ENCODE data around the gene COLEC11. TPM values are rescaled to one million over a fixed set of nuclear protein-coding genes. Genes with fewer than 3 reads are reported as not detected.

Gene COLEC11
- total RNA-seq, 1 donor from 2014 or later = 2.3 TPM

DNA sequence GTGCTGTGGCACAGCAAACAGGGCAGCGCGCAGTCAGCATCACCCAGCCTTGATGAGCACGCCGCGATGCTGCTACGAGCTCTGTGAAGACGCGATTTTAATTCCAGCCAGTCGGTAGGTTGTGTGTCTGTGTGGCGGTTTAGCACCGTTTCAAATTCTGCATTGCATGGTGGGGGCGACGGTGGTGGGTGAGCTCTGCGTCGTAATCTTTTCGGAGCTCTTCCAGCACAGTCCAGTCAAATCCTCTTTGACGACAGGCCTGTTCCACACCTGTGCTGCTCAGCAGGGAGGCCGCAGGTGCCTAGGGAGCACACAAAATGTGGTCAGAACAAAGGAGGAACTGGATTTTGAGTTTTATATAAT lies 71.7 kb downstream of the COLEC11 start:
- Mint-ChIP-seq H3K36me3 (ENCODE audit: low read depth, unreplicated experiment) (no peaks in the 10 kb centered on the region), H3K27ac (ENCODE audit: unreplicated experiment) (no peak overlapping the region), H3K27me3 (ENCODE audit: unreplicated experiment) (peaks cover 1% of the 10 kb centered on the region), H3K9me3 (ENCODE audit: unreplicated experiment) (no peaks in the 10 kb centered on the region), H3K4me1 (ENCODE audit: unreplicated experiment) (no peaks in the 10 kb centered on the region), H3K4me3 (ENCODE audit: unreplicated experiment) (no peak overlapping the region)
- DNase-seq (ENCODE audit: low spot score) = no peak
- TF ChIP-seq, protein P1, sequence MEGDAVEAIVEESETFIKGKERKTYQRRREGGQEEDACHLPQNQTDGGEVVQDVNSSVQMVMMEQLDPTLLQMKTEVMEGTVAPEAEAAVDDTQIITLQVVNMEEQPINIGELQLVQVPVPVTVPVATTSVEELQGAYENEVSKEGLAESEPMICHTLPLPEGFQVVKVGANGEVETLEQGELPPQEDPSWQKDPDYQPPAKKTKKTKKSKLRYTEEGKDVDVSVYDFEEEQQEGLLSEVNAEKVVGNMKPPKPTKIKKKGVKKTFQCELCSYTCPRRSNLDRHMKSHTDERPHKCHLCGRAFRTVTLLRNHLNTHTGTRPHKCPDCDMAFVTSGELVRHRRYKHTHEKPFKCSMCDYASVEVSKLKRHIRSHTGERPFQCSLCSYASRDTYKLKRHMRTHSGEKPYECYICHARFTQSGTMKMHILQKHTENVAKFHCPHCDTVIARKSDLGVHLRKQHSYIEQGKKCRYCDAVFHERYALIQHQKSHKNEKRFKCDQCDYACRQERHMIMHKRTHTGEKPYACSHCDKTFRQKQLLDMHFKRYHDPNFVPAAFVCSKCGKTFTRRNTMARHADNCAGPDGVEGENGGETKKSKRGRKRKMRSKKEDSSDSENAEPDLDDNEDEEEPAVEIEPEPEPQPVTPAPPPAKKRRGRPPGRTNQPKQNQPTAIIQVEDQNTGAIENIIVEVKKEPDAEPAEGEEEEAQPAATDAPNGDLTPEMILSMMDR (IDR thresholded peaks at IDR 0.05; ENCODE audit: unreplicated experiment) = no peak

DNA sequence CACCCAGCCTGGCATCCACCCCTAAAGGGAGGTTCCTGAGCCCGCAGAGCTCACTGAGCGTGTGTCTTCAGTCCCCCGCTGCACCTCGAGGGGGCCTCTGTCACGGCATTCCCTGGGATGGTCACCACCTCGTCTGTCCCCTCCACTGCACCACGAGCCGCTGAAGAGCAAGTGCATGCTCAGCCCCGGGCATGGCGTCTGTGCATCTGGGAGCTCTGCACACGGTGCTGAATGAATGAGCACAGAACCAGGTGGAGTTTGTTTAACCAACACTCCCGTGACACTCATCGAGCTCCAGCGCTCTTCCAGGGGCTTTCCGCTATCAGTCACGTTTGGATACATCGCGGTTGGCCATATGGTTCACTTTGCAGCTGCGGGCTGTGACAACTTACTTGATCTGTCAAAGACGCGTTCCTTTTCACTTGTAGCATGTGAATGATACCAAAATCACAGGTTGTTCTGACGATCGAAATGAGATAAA lies 72.3 kb downstream of the COLEC11 start:
- H3K27me3 Mint-ChIP-seq (ENCODE audit: unreplicated experiment) = peaks cover 1% of the 10 kb centered on the region
- no peaks in the 10 kb centered on the region for H3K36me3 Mint-ChIP-seq (ENCODE audit: low read depth, unreplicated experiment)
- H3K4me1 Mint-ChIP-seq (ENCODE audit: unreplicated experiment) = no peaks in the 10 kb centered on the region
- no peak for DNase-seq (ENCODE audit: low spot score)
- TF ChIP-seq, protein P1 (IDR thresholded peaks at IDR 0.05; ENCODE audit: unreplicated experiment) = no peak
- H3K9me3 Mint-ChIP-seq (ENCODE audit: unreplicated experiment) = no peaks in the 10 kb centered on the region
- H3K27ac Mint-ChIP-seq (ENCODE audit: unreplicated experiment) = no peak overlapping the region
- no peak overlapping the region for H3K4me3 Mint-ChIP-seq (ENCODE audit: unreplicated experiment)

DNA sequence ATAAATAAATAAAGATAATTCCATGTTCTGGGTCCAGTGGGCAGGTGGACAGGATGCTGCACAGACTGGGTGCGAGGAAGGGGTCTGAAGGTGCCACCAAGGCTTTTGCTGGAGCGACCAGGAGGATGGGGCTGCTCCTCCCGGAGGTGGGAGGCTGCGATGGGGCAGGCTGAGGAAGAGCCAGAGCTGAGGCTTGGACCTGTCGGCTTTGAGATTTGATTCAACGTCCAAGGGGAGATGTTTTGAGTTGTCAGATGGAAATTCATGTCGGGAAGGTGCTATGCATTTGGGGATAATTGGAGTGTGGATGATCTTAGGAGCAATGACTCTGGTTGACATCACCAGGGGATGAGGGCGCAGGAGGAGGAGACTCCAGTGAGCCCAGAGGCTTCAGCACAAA lies 74.7 kb downstream of the COLEC11 start:
- TF ChIP-seq, protein P1 (IDR thresholded peaks at IDR 0.05; ENCODE audit: unreplicated experiment) = no peak
- H3K27me3 Mint-ChIP-seq (ENCODE audit: unreplicated experiment) = peaks cover 1% of the 10 kb centered on the region

DNA sequence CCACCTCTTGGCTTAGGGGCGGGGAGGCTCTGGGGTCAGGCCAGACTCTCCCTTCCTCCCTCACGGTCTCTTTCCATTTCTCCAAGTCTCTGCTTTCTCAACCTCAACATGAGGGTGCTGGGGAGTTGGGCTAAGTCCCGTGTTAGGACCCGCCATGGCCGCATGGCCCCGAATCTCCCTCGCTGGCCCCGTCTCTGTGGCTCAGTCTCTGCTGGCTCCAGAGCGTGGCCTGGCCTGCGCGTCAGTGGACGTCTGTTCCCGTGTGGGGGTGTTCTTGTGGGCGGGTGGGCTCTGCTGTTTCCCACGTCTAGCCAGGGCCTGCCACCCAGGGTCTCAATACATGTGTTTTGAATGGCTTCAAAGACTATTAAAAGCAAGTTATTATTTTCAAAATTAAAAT lies 75.5 kb downstream of the COLEC11 start:
- Mint-ChIP-seq H3K27me3 (ENCODE audit: unreplicated experiment) (peaks cover 1% of the 10 kb centered on the region), H3K9me3 (ENCODE audit: unreplicated experiment) (no peaks in the 10 kb centered on the region), H3K27ac (ENCODE audit: unreplicated experiment) (no peak overlapping the region), H3K4me3 (ENCODE audit: unreplicated experiment) (no peak overlapping the region), H3K36me3 (ENCODE audit: low read depth, unreplicated experiment) (no peaks in the 10 kb centered on the region), H3K4me1 (ENCODE audit: unreplicated experiment) (no peaks in the 10 kb centered on the region)
- no peak for DNase-seq (ENCODE audit: low spot score)
- TF ChIP-seq, protein P1 (IDR thresholded peaks at IDR 0.05; ENCODE audit: unreplicated experiment) = no peak

More for the DNA sequence above, 74.7 kb downstream of the COLEC11 start:
- Mint-ChIP-seq H3K9me3 (ENCODE audit: unreplicated experiment) (no peaks in the 10 kb centered on the region), H3K27ac (ENCODE audit: unreplicated experiment) (no peak overlapping the region), H3K36me3 (ENCODE audit: low read depth, unreplicated experiment) (no peaks in the 10 kb centered on the region), H3K4me1 (ENCODE audit: unreplicated experiment) (no peaks in the 10 kb centered on the region), H3K4me3 (ENCODE audit: unreplicated experiment) (no peak overlapping the region)
- no peak for DNase-seq (ENCODE audit: low spot score)

DNA sequence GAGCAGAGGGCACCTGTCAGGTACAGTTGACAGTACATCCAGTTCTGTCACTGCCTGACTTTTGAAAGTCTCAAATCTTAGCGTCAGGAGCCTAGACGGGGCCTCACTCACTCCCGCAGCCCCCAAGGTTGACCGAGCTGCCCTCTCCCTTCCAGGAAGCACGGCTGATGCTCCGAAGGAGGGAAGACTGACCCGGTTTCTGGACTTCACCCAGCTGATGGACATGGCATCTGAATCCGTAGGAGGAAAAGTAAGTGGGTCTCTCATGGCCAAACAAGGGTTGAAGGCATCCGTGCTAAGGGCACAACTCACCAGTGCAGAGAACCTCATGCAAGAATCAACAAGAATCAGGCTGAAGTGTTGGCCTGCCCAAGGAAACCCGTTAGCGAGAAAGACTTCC lies 76.0 kb downstream of the COLEC11 start:
- no peaks in the 10 kb centered on the region for H3K9me3 Mint-ChIP-seq (ENCODE audit: unreplicated experiment)
- TF ChIP-seq, protein P1 (IDR thresholded peaks at IDR 0.05; ENCODE audit: unreplicated experiment) = no peak
- no peak overlapping the region for H3K4me3 Mint-ChIP-seq (ENCODE audit: unreplicated experiment)
- no peaks in the 10 kb centered on the region for H3K36me3 Mint-ChIP-seq (ENCODE audit: low read depth, unreplicated experiment)
- no peak for DNase-seq (ENCODE audit: low spot score)
- no peak overlapping the region for H3K27ac Mint-ChIP-seq (ENCODE audit: unreplicated experiment)
- no peaks in the 10 kb centered on the region for H3K4me1 Mint-ChIP-seq (ENCODE audit: unreplicated experiment)
- peaks cover 1% of the 10 kb centered on the region for H3K27me3 Mint-ChIP-seq (ENCODE audit: unreplicated experiment)

All from endothelial cell (in vitro differentiated cells).